Activated naive CD4-positive, alpha-beta T cell treated with anti-CD3 and anti-CD28 coated beads, Interleukin-2, amount 10 ng/mL, durations not matched to agents 7 days and 5 days (primary cell): ENCODE results near the gene CACNB2.
A peak's percentile ranks its signal among the peaks of the same experiment; 100 is the strongest.
"Not testable (repeated sequence)": the region's sequence is repeated elsewhere in the genome, so short reads cannot be mapped to it uniquely, and the experiment has no call there.

Experiments
- CTCF ChIA-PET: fragments of 350-600 bp; sonication (Branson Sonifier 250); formaldehyde crosslinking; loops from one replicate; lab custom pipeline; 2021; ENCODE audit warnings: antibody characterized with exemption; lab: Charles Lee
- DNase-seq: peaks from one replicate; pipeline ENCODE4 v3.0.0-alpha.2; 2020
- H3K27ac Mint-ChIP-seq: one replicate; pipeline ENCODE4 v1.8.0; 2021; ENCODE audit warnings: mild to moderate bottlenecking, moderate library complexity, mixed read lengths
- H3K27me3 Mint-ChIP-seq: one replicate; pipeline ENCODE4 v1.8.0; 2021; ENCODE audit warnings: mild to moderate bottlenecking, mixed read lengths
- H3K36me3 Mint-ChIP-seq: one replicate; pipeline ENCODE4 v1.8.0; 2021; ENCODE audit warnings: mixed read lengths
- H3K4me1 Mint-ChIP-seq: one replicate; pipeline ENCODE4 v1.8.0; 2021; ENCODE audit warnings: mixed read lengths
- H3K4me3 Mint-ChIP-seq: one replicate; pipeline ENCODE4 v1.8.0; 2021; ENCODE audit warnings: mild to moderate bottlenecking, moderate library complexity, mixed read lengths
- H3K9me3 Mint-ChIP-seq: one replicate; pipeline ENCODE4 v1.8.0; 2021; ENCODE audit warnings: mixed read lengths

Gene CACNB2

DNA sequence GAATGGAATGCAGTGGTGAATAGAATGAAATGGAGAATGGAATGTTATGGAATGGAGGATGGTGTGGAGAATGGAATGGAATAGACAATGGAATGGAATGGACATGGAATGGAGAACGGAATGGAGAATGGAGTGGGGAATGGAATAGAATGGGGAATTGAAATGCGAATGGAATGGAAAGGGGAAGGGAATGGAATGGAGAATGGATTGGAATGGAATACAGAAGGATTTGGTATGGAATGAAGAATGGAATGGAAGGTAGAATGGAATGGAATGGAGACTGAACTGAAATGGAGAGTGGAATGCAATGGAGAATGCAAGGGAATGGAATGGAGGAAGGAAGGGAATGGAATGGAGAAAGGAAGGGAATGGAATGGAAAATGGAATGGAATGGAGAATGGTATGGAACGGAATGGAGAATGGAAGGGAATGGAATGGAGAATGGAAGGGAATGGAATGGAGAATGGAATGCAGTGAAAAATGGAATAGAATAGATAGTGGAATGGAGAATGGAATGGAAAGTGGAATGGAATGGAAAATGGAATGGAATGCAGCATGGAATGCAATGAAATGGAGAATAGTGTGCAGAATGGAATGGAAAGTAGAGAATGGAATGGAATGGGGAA lies 416.4 kb downstream of the CACNB2 start:
- H3K9me3 Mint-ChIP-seq, result no peaks in the 10 kb centered on the region
- CTCF ChIA-PET, result no interaction called here
- H3K27me3 Mint-ChIP-seq, result no peaks in the 10 kb centered on the region
- no peak overlapping the region for H3K27ac Mint-ChIP-seq
- no peaks in the 10 kb centered on the region for H3K4me1 Mint-ChIP-seq
- H3K36me3 Mint-ChIP-seq, result no peaks in the 10 kb centered on the region
- no peak overlapping the region for H3K4me3 Mint-ChIP-seq
- no peak for DNase-seq

DNA sequence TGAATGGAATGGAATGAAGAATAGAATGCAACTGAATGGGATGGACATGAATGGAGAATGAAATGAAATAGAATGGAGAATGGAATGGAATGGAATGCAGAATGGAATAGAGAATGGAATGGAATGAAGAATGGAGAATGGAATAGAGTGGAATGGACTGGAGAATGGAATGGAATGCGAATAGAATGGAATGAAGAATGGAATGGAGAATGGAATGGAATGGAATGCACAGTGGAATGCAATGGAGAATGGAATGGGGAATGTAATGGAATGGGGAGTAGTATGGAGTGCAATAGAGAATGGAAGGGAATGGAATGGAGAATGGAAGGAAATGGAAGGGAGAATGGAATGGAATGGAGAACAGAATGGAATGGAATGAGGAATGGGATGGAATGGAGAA lies 417.7 kb downstream of the CACNB2 start:
- CTCF ChIA-PET, result no interaction called here
- H3K27ac Mint-ChIP-seq, result no peak overlapping the region
- H3K4me1 Mint-ChIP-seq, result no peaks in the 10 kb centered on the region
- no peak for DNase-seq
- H3K36me3 Mint-ChIP-seq, result no peaks in the 10 kb centered on the region
- no peak overlapping the region for H3K4me3 Mint-ChIP-seq
- H3K9me3 Mint-ChIP-seq, result no peaks in the 10 kb centered on the region
- H3K27me3 Mint-ChIP-seq, result no peaks in the 10 kb centered on the region

DNA sequence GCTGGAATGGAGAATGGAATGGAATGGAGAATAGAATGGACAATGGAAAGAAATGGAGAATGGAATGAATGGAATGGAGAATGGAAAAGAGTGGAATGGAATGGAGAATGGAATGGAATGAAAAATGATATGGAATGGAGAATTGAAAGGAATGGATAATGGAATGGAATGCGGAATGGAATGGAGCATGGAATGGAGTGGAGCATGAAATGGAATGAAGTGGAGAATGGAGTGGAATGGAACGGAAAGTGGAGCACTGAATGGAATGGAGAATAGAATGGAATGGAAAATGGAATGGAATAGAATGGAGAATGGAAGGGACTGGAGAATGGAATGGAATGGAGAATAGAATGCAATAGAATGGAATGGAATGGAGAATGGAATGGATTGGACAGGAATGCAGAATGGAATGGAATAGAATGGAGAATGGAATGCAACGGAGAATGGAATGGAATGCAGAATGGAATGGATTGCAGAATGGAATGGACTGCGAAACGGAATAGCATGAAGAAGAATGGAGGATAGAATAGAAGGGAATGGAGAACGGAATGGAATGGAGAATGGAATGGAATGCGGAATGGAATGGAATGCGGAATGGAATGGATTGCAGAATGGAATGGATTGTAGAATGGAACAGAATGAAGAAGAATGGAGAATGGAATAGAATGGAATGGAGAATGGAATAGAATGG lies 421.8 kb downstream of the CACNB2 start:
- Mint-ChIP-seq H3K27ac (no peak overlapping the region), H3K36me3 (no peaks in the 10 kb centered on the region), H3K27me3 (no peaks in the 10 kb centered on the region), H3K9me3 (no peaks in the 10 kb centered on the region), H3K4me3 (no peak overlapping the region), H3K4me1 (no peaks in the 10 kb centered on the region)
- DNase-seq, result no peak
- CTCF ChIA-PET, result no interaction called here

DNA sequence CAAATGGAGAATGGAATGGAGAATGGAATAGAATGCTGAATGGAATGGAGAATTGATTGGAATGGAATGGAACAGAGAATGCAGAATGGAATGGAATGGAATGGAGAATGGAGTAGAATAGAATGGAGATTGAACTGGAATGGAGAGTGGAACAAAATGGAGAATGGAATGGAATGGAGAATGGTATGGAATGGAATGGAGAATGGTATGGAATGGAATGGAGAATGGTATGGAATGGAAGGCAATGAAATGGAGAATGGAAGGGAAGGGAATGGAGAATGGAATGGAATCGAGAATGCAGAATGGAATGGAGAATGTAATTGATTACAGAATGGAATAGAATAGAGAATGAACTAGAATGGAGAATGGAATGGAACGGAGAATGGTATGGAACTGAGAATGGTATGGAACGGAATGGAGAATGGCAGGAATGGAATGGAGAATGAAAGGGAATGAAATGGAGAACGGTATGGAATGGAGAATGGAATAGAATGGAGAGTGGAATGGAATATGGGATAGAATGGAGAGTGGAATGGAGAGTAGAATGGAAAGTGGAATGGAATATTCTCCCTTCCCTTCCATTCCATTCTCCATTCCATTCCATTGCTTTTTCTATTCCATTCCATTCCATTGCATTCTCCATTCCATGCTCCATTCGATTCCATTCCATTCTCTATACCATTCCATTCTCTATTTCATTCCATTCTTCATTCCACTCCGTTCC lies 422.9 kb downstream of the CACNB2 start:
- no peaks in the 10 kb centered on the region for H3K36me3 Mint-ChIP-seq
- DNase-seq, result no peak
- H3K4me1 Mint-ChIP-seq, result no peaks in the 10 kb centered on the region
- no peak overlapping the region for H3K4me3 Mint-ChIP-seq
- no peaks in the 10 kb centered on the region for H3K9me3 Mint-ChIP-seq
- CTCF ChIA-PET, result no interaction called here
- H3K27ac Mint-ChIP-seq, result no peak overlapping the region
- H3K27me3 Mint-ChIP-seq, result no peaks in the 10 kb centered on the region

DNA sequence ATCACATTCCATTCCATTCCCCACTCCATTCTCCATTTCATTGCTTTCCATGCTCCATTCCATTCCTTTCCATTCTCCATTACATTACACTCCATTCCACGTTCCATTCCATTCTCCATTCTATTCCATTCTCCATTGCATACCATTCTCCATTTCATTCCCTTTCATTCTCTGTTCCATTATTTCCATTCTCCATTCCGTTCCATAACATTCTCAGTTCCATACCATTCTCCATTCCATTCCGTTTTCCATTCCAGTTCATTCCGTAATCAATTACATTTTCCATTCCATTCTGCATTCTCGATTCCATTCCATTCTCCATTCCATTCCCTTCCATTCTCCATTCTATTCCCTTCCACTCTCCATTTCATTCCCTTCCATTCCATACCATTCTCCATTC lies 424.8 kb downstream of the CACNB2 start:
- Mint-ChIP-seq H3K4me1 (no peaks in the 10 kb centered on the region), H3K27ac (no peak overlapping the region), H3K9me3 (no peaks in the 10 kb centered on the region), H3K4me3 (no peak overlapping the region), H3K27me3 (no peaks in the 10 kb centered on the region), H3K36me3 (no peaks in the 10 kb centered on the region)
- DNase-seq, result no peak
- CTCF ChIA-PET, result no interaction called here

DNA sequence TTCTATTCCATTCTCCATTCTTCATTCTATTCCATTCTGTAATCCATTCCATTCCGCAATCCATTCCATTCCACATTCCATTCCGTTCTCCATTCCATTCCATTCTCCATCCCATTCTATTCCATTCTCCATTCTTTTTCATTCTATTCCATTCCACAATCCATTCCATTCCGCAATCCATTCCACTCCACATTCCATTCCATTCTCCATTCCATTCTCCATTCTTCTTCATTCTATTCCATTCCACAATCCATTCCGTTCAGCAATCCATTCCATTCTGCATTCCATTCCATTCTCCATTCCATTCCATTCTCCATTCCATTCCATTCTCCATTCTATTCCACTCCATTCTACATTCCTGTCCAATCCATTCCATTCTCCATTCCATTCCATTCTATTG lies 426.0 kb downstream of the CACNB2 start:
- Mint-ChIP-seq H3K4me1 (no peaks in the 10 kb centered on the region), H3K36me3 (no peaks in the 10 kb centered on the region), H3K9me3 (no peaks in the 10 kb centered on the region), H3K27me3 (no peaks in the 10 kb centered on the region), H3K27ac (no peak overlapping the region), H3K4me3 (no peak overlapping the region)
- CTCF ChIA-PET, result no interaction called here
- DNase-seq, result no peak

DNA sequence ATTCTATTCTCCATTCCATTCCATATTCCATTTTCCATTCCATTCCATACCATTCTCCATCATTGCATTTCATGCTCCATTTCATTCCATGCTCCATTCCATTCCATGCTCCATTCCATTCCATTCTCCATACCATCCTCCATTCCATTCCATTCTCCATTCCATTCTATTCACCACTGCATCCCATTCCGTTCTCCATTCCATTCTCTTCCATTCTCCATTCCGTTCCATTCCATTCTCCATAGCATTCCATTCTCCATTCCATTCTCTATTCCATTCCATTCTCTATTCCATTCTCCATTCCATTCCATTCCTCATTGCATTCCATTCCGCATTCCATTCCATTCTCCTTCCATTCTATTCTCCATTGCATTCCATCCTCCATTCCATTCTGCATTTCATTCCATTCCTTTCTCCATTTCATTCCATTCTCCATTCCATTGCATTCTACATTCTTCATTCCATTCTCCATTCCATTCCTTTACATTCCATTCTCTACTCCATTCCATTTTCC lies 427.2 kb downstream of the CACNB2 start:
- H3K27me3 Mint-ChIP-seq, result no peaks in the 10 kb centered on the region
- no peak for DNase-seq
- H3K4me1 Mint-ChIP-seq, result no peaks in the 10 kb centered on the region

DNA sequence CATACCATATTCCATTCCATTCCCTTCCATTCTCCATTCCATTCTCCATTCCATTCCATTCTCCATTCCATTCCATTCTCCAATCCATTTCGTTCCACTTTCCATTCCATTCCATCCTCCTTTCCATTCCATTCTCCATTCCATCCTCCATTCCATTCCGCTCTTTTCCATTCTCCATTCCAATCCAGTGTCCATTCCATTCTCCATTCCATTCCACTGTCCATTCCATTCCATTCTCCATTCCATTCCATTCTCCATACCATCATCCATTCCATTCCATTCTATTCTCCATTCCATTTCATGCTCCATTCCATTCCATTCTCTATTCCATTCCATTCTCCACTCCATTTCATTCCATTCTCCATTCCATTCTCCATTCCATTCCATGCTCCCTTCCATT lies 430.2 kb downstream of the CACNB2 start:
- H3K9me3 Mint-ChIP-seq, DNase-seq, H3K27me3 Mint-ChIP-seq, H3K4me3 Mint-ChIP-seq, CTCF ChIA-PET, H3K36me3 Mint-ChIP-seq, H3K4me1 Mint-ChIP-seq, H3K27ac Mint-ChIP-seq: not testable (repeated sequence)

More for the DNA sequence above, 427.2 kb downstream of the CACNB2 start:
- no peak overlapping the region for H3K27ac Mint-ChIP-seq
- no peaks in the 10 kb centered on the region for H3K36me3 Mint-ChIP-seq
- CTCF ChIA-PET, result no interaction called here
- no peaks in the 10 kb centered on the region for H3K9me3 Mint-ChIP-seq
- H3K4me3 Mint-ChIP-seq, result no peak overlapping the region

DNA sequence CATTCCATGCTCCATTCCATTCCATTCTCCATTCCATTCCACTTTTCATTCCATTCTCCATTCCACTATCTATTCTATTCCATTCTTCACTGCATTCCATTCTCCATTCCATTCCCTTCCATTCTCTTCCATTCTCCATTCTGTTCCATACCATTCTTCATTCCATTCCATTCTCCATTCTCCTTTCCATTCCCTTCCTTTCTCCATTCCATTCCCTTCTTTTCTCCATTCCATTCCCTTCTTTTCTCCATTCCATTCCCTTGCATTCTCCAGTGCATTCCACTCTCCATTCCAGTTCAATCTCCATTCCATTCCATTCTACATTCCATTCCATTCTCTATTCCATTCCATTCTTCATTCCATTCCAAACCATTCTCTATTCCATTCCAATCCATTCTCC lies 430.9 kb downstream of the CACNB2 start:
- CTCF ChIA-PET, result no interaction called here
- Mint-ChIP-seq H3K4me1 (no peaks in the 10 kb centered on the region), H3K27me3 (no peaks in the 10 kb centered on the region), H3K9me3 (peaks cover 2% of the 10 kb centered on the region), H3K4me3 (no peak overlapping the region), H3K27ac (no peak overlapping the region), H3K36me3 (peaks cover 11% of the 10 kb centered on the region)
- DNase-seq, result no peak

DNA sequence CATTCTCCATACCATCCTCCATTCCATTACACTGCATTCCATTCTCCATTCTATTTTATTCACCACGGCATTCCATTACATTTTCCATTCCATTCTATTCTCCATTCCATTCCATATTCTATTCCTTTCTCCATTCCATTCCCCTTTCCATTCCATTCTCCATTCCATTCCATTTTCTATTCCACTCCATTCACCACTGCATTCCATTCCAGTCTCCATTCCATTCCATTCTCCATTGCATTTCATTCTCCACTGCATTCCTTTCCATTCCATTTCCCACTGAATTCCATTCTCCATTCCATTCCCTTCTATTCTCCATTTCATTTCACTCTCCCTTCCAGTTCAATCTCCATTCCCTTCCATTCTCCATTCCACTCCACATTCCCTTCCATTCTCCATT lies 431.6 kb downstream of the CACNB2 start:
- CTCF ChIA-PET, result no interaction called here
- no peaks in the 10 kb centered on the region for H3K4me1 Mint-ChIP-seq

DNA sequence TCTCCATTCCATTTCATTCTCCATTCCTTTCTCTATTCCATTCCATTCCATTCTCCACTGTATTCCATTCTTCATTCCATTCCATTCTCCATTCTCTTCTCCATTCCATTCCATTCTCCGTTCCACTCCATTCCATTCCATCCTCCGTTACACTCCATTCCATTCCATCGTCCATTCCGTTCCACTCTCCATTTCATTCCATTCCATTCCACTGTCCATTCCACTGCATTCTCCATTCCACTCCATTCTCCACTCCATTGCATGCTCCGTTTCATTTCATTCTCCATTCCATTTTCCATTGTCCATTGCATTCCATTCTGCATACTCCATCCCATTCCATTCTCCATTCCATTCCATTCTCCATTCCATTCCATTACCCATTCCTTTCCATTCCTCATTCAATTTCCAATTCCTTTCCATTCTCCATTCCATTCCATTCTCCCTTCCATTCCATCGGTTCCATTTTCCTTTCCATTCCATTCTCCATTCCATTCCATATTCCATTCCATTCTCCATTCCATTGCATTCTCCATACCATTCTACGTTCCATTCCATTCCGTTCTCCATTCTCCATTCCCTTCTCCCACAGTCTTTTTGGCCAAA lies 432.8 kb downstream of the CACNB2 start:
- Mint-ChIP-seq H3K4me3 (no peak overlapping the region), H3K9me3 (peaks cover 11% of the 10 kb centered on the region), H3K36me3 (peaks cover 24% of the 10 kb centered on the region), H3K27me3 (no peaks in the 10 kb centered on the region), H3K4me1 (no peaks in the 10 kb centered on the region), H3K27ac (no peak overlapping the region)
- DNase-seq, result no peak
- CTCF ChIA-PET, result no interaction called here

More for the DNA sequence above, 431.6 kb downstream of the CACNB2 start:
- H3K36me3 Mint-ChIP-seq, result peaks cover 13% of the 10 kb centered on the region
- no peak overlapping the region for H3K27ac Mint-ChIP-seq
- no peak for DNase-seq
- no peak overlapping the region for H3K4me3 Mint-ChIP-seq
- peaks cover 3% of the 10 kb centered on the region for H3K9me3 Mint-ChIP-seq
- no peaks in the 10 kb centered on the region for H3K27me3 Mint-ChIP-seq

DNA sequence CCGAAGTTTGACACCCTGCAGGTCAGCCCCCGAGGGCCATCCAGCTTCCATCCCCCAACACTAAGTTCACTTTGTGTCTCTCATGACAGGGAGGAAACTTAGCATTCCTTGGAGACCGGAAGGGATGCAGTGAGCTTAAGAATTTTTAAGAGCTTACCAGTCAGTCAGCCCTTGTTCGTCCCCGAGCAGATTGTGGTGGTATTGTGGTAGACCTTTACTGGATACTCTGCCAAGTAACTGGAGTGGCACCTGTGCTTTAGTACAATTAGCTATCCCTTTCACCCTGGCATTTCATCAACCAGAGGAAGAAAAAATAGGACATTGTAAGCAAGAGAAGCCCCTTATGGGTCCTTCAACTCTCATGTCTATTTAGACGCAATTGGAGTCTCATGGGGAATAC lies 436.4 kb downstream of the CACNB2 start:
- no peak for DNase-seq
- no peak overlapping the region for H3K27ac Mint-ChIP-seq
- H3K36me3 Mint-ChIP-seq, result peaks cover 53% of the 10 kb centered on the region
- H3K4me1 Mint-ChIP-seq, result no peaks in the 10 kb centered on the region
- CTCF ChIA-PET, result no interaction called here
- H3K4me3 Mint-ChIP-seq, result no peak overlapping the region
- peaks cover 13% of the 10 kb centered on the region for H3K9me3 Mint-ChIP-seq
- no peaks in the 10 kb centered on the region for H3K27me3 Mint-ChIP-seq

DNA sequence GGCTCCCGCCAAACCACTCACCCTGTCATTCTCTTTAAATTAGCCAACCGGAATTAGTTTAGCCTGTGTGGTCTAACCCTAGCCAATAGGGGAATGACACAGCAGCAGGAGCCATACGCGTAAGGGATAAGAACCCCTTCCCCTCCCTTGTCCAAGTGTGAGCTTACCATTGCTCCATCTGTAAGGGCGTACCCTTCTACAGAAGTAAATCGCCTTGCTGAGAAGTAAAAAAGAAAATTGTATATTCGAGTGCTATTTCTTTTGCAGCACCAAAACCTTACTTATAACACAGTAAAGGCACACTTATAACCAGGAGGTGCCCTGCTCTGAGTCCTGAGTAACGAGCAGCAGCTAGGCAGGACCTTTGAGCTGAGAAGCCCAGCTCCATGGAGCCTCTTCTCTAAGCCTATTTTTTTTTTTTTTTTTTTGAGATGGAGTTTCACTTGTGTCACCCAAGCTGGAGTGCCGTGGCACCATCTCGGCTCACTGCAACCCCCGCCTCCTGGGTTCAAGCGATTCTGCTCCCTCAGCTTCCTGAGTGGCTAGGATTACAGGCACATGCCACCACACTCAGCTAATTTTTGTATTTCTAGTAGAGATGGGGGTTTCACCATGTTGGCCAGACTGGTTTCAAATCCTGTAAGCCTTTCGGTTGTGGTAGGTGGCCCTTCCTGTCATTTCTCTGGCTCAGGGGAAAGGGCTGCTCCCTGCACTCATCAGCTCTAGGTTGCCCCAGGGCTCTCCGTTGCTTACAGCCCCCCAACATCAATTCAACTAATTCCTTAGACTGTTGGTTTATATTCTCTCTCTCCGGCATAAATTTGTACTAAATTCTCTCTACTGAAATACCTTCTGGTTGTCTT lies 437.8 kb downstream of the CACNB2 start:
- CTCF ChIA-PET, result no interaction called here
- no peaks in the 10 kb centered on the region for H3K27me3 Mint-ChIP-seq
- no peak for DNase-seq
- no peak overlapping the region for H3K27ac Mint-ChIP-seq
- H3K9me3 Mint-ChIP-seq, result peaks cover 13% of the 10 kb centered on the region
- peaks cover 13% of the 10 kb centered on the region for H3K4me1 Mint-ChIP-seq
- peaks cover 64% of the 10 kb centered on the region for H3K36me3 Mint-ChIP-seq
- H3K4me3 Mint-ChIP-seq, result no peak overlapping the region

DNA sequence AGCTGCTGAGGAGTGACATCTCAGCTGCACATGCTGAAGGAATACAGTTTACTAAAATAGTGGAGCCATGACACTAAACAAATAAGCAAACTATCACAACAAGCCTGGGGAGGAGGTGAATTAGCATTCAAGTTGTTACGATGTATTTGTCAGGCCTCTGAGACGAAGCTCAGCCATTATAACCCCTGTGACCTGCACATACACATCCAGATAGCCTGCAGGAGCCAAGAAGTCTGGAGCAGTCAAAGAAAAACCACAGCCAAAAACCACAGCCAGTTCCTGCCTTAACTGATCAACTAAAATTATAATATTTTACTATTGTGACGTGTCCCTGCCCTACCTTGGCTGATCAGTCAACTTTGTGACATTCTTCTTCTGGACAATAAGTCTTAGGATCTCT lies 442.6 kb downstream of the CACNB2 start:
- H3K4me1 Mint-ChIP-seq, result peaks cover 25% of the 10 kb centered on the region
- H3K36me3 Mint-ChIP-seq, result peaks cover 84% of the 10 kb centered on the region
- H3K4me3 Mint-ChIP-seq, result no peak overlapping the region
- CTCF ChIA-PET, result no interaction called here
- peaks cover 2% of the 10 kb centered on the region for H3K9me3 Mint-ChIP-seq
- no peak overlapping the region for H3K27ac Mint-ChIP-seq
- DNase-seq, result peak; percentile 54
- no peaks in the 10 kb centered on the region for H3K27me3 Mint-ChIP-seq
